ENCODE data around the gene ERBB2. TPM values are rescaled to one million over a fixed set of nuclear protein-coding genes. Genes with fewer than 3 reads are reported as not detected.

The ERBB2 gene
- total and polyA plus RNA-seq, 2 of the 13 experiments (the other 11 are each of a cell fraction or from before 2014, with no cell fraction given) = 57.7 to 64.1 TPM

- TF ChIP-seq ZNF687 (CRISPR knock-in tag; IDR thresholded peaks at IDR 0.05) (peak; percentile 69), ZNF703 (CRISPR knock-in tag; IDR thresholded peaks at IDR 0.05; ENCODE audit: borderline replicate concordance) (no peak), NCOA5 (CRISPR knock-in tag; IDR thresholded peaks at IDR 0.05) (no peak), SRSF4 (IDR thresholded peaks at IDR 0.05; ENCODE audit: low read depth, low read length, poor library complexity, severe bottlenecking) (no peak), ZNF446 (CRISPR knock-in tag; IDR thresholded peaks at IDR 0.05) (no peak), ATF4 (CRISPR knock-in tag; IDR thresholded peaks at IDR 0.05) (no peak), MIER3 (CRISPR knock-in tag; IDR thresholded peaks at IDR 0.05; ENCODE audit: borderline replicate concordance) (no peak; the same call in 1 of the 2 replicates), HINFP (CRISPR knock-in tag; IDR thresholded peaks at IDR 0.05; ENCODE audit: low read depth) (peak; percentile 72; the same call in 1 of the 2 replicates), ETV5 (CRISPR knock-in tag; IDR thresholded peaks at IDR 0.05; ENCODE audit: borderline replicate concordance) (peak; percentile 26; the same call in 1 of the 2 replicates), PLSCR1 (CRISPR knock-in tag; IDR thresholded peaks at IDR 0.05; ENCODE audit: borderline replicate concordance) (no peak), SMC3 (IDR thresholded peaks at IDR 0.05; ENCODE audit: low read length) (no peak), TGIF2 (CRISPR knock-in tag; IDR thresholded peaks at IDR 0.05) (no peak), RBM39 (IDR thresholded peaks at IDR 0.05; ENCODE audit: low read depth, low read length, poor library complexity, severe bottlenecking) (no peak), TEAD2 (CRISPR knock-in tag; IDR thresholded peaks at IDR 0.05) (no peak), ZNF782 (CRISPR knock-in tag; IDR thresholded peaks at IDR 0.05; ENCODE audit: borderline replicate concordance) (peak; percentile 45; the same call in 1 of the 2 replicates), HOXD1 (CRISPR knock-in tag; IDR thresholded peaks at IDR 0.05) (no peak), POLR2AphosphoS2 (IDR thresholded peaks at IDR 0.05; ENCODE audit: low read depth, low read length) (no peak), NFE2 (CRISPR knock-in tag; IDR thresholded peaks at IDR 0.05) (no peak), ZNF543 (CRISPR knock-in tag; IDR thresholded peaks at IDR 0.05) (peak; percentile 55; the same call in 1 of the 2 replicates), POGZ (CRISPR knock-in tag; IDR thresholded peaks at IDR 0.05) (no peak), ZFX (CRISPR knock-in tag; IDR thresholded peaks at IDR 0.05; ENCODE audit: low read depth) (peak; percentile 89), FOXP1 (IDR thresholded peaks at IDR 0.05) (no peak), FOXP1 (CRISPR knock-in tag; IDR thresholded peaks at IDR 0.05) (0 out of 2 replicates have a peak, but pooled peaks have one; percentile 24), ETV6 (CRISPR knock-in tag; conservative IDR thresholded peaks at IDR 0.05) (no peak; the same call in 1 of the 2 replicates)
Measured at GRCh38 chr17:39652587-39653315, 47.1 kb upstream of the ERBB2 start (continued).
